Measurements from ENCODE around the gene ANGPTL8. TPM values are rescaled to one million over a fixed set of nuclear protein-coding genes. Genes with fewer than 3 reads are reported as not detected.

Gene ANGPTL8
- total and polyA plus RNA-seq, 2 donors (not counting 3 experiments of a cell fraction or from before 2014, with no cell fraction given) = not detected

DNA sequence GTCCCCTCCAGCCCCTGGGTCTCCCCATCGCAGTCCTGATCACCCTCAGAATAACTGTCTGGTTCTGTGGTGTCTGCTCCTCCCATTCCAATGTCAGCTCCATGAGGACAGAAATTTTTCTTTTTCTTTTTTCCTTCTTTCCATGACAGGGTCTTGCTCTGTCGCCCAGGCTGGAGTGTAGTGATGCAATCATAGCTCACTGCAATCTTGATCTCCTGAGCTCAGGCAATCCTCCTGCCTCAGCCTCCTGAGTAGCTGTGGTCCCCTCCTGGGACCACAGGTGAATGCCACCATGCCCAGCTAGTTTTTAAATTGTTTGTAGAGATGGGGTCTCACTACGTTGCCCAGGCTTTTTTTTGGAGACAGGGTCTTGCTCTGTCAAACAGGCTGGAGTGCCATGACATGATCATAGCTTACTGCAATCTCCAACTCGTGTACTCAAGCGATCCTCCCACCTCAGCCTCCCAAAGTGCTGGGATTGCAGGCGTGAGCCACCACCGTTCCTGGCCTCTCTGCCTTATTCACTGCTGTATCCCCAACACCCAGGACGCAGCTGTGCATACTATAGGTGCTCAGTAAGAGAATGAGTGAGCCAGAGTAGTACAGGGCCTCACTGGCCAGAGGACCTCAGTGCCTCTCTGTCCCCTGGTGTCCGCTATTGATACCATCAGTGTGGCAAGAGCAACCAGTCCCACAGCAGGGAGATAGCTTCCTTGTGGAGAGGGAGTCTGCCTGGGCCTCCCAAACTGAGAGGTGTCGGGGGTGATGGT lies 28.1 kb downstream of the ANGPTL8 start:
- no peak for TF ChIP-seq GATA2 (IDR thresholded peaks at IDR 0.05; ENCODE audit: insufficient read depth, insufficient read length, low read depth, low read length)
- no peak for TF ChIP-seq EZH2 (IDR thresholded peaks at IDR 0.05; ENCODE audit: borderline replicate concordance, low read depth, low read length, severe bottlenecking)
- TF ChIP-seq POLR2A (IDR thresholded peaks at IDR 0.05; ENCODE audit: low read depth, low read length) = no peak
- TF ChIP-seq FOS (IDR thresholded peaks at IDR 0.05; ENCODE audit: borderline replicate concordance, insufficient read depth, low read length) = no peak
- no peak for TF ChIP-seq POLR2AphosphoS5 (IDR thresholded peaks at IDR 0.05; ENCODE audit: insufficient read depth, low read depth, low read length)
- TF ChIP-seq, protein P1, sequence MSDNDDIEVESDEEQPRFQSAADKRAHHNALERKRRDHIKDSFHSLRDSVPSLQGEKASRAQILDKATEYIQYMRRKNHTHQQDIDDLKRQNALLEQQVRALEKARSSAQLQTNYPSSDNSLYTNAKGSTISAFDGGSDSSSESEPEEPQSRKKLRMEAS (IDR thresholded peaks at IDR 0.05; ENCODE audit: insufficient read depth, insufficient read length) = no peak
- TF ChIP-seq JUN (IDR thresholded peaks at IDR 0.05; ENCODE audit: borderline replicate concordance, insufficient read depth, insufficient read length, low read depth) = no peak
- TF ChIP-seq, protein P2, sequence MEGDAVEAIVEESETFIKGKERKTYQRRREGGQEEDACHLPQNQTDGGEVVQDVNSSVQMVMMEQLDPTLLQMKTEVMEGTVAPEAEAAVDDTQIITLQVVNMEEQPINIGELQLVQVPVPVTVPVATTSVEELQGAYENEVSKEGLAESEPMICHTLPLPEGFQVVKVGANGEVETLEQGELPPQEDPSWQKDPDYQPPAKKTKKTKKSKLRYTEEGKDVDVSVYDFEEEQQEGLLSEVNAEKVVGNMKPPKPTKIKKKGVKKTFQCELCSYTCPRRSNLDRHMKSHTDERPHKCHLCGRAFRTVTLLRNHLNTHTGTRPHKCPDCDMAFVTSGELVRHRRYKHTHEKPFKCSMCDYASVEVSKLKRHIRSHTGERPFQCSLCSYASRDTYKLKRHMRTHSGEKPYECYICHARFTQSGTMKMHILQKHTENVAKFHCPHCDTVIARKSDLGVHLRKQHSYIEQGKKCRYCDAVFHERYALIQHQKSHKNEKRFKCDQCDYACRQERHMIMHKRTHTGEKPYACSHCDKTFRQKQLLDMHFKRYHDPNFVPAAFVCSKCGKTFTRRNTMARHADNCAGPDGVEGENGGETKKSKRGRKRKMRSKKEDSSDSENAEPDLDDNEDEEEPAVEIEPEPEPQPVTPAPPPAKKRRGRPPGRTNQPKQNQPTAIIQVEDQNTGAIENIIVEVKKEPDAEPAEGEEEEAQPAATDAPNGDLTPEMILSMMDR (IDR thresholded peaks at IDR 0.05; ENCODE audit: extremely low read depth in 1 of 2, insufficient read depth in 1 of 2, low read depth in 1 of 2, low read length in 2 of 2) = no peak
- no peak for TF ChIP-seq MYC (IDR thresholded peaks at IDR 0.05; ENCODE audit: low read depth, low read length)
- ChIA-PET CTCF (interaction anchor here (0.8 to 3.1 kb wide), 5 partner anchors 11 to 74 kb away, joined by 4 to 19 read pairs (median 8); no protein-coding TSS in a partner anchor), POLR2A (interaction anchor here (1.2 kb wide), 1 partner anchor 11 kb away, joined by 4 read pairs; no protein-coding TSS in a partner anchor)
- no TSS peak for BruUV-seq (replicated peaks)
- peak overlapping the region; percentile 99 for H3K27ac ChIP-seq (ENCODE audit: insufficient read depth, low read depth, low read length)
- no peaks in the 10 kb centered on the region for H3K79me2 ChIP-seq (ENCODE audit: control insufficient read depth, insufficient read depth, low read length)
- dilution Hi-C loops (cut with MboI; ENCODE audit: extremely low pct_ligation_motif_present, low sequenced_read_pairs) = no loop called here
- peaks cover 47% of the 10 kb centered on the region for H3K4me1 ChIP-seq (ENCODE audit: control insufficient read depth, extremely low read depth, insufficient read depth, low read length)
- intact Hi-C loops (cut with micrococcal nuclease) = loop anchor here (2.0 kb wide), 3 partner anchors 25 to 125 kb away; no protein-coding TSS in a partner anchor
- no peaks in the 10 kb centered on the region for H3K9me1 ChIP-seq (replicated peaks; ENCODE audit: control insufficient read depth, extremely low read depth, insufficient read depth, low read length)
- no peaks in the 10 kb centered on the region for H3K9me3 ChIP-seq (replicated peaks; ENCODE audit: control insufficient read depth, insufficient read depth, low read length)
- no peak overlapping the region for H2AFZ ChIP-seq (ENCODE audit: low read depth, low read length)
- H3K9ac ChIP-seq (replicated peaks; ENCODE audit: extremely low read depth, insufficient read depth, low read length) = no peak overlapping the region
- peak; percentile 42 for FAIRE-seq
- DNase-seq (ENCODE audit: low read depth, low spot score) = no peak
- H3K4me2 ChIP-seq (ENCODE audit: insufficient read depth, low read length) = no peak overlapping the region
- no peaks in the 10 kb centered on the region for H4K20me1 ChIP-seq (replicated peaks; ENCODE audit: control insufficient read depth, extremely low read depth, insufficient read depth, low read length)
- no peaks in the 10 kb centered on the region for H3K27me3 ChIP-seq (ENCODE audit: control insufficient read depth in 2 of 2, insufficient read depth in 2 of 2, low read length in 2 of 2)
- H3K4me3 ChIP-seq (replicated peaks in 1 of 3; ENCODE audit: insufficient read depth in 1 of 3, low read depth in 1 of 3, low read length in 3 of 3) = no peak overlapping the region
- no peaks in the 10 kb centered on the region for H3K36me3 ChIP-seq (ENCODE audit: control insufficient read depth in 2 of 2, extremely low read depth in 1 of 2, insufficient read depth in 2 of 2, low read length in 2 of 2)
